Endometrium (tissue), 2 donors: Measurements from ENCODE around the gene RMND5B.
A peak's percentile ranks its signal among the peaks of the same experiment; 100 is the strongest.

Source experiments
- FAIRE-seq: peaks from 2 replicates; lab custom pipeline; 2012; peaks lifted over from hg19 to GRCh38; lab: Jason Lieb, UNC
- donor health status: control.
- donor health status: control.

RMND5B gene

GRCh38 chr5:178131446-178131996 lies 707 bp downstream of the RMND5B start:
- no peak for FAIRE-seq

DNA sequence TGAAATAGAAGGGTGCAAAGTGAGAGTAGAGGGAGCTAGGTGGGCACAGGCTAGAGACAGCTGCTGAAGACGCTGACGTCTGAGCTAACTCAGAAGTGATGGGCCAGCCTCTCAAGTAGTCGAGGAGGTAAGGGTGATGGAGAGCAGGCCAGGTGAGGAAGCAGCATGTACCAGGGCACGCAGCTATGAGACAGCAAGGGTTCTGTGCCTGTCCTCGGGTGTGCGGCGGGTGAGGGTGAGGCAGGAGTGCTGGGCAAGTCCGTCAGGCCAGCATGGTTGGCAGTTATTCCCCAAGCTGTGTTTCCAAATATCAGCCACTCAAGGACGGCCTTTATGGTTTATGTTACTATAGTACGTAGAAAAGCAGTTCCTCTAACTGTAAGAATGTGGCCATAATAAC lies 6.2 kb downstream of the RMND5B start:
- FAIRE-seq: no peak

- no peak for FAIRE-seq
Measured at GRCh38 chr5:178137991-178138390, 7.2 kb downstream of the RMND5B start.

- FAIRE-seq: no peak
Measured at GRCh38 chr5:178141550-178141949, 10.7 kb downstream of the RMND5B start.

- no peak for FAIRE-seq
Measured at GRCh38 chr5:178142642-178143041, 11.8 kb downstream of the RMND5B start.

- FAIRE-seq: no peak
Measured at GRCh38 chr5:178143246-178143645, 12.4 kb downstream of the RMND5B start.

- no peak for FAIRE-seq
Measured at GRCh38 chr5:178143901-178144300, 13.1 kb downstream of the RMND5B start.

GRCh38 chr5:178145965-178146820 lies 15.4 kb downstream of the RMND5B start:
- FAIRE-seq: no peak

DNA sequence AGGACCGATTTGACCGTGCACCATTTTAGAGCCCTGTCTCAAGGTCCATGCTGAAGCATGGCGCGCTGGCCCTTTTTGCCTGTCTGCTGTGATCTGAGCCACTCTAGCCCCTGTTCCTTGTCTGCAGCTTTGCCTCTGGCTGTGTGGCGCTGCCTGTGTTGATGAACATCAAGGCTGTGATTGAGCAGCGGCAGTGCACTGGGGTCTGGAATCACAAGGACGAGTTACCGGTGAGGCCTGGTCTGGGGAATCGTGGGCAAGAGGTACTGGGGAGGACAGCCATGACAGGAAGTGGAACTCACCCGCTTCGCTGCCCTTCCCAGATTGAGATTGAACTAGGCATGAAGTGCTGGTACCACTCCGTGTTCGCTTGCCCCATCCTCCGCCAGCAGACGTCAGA lies 16.6 kb downstream of the RMND5B start:
- FAIRE-seq: no peak

GRCh38 chr5:178149199-178149932 lies 18.6 kb downstream of the RMND5B start:
- FAIRE-seq: no peak

DNA sequence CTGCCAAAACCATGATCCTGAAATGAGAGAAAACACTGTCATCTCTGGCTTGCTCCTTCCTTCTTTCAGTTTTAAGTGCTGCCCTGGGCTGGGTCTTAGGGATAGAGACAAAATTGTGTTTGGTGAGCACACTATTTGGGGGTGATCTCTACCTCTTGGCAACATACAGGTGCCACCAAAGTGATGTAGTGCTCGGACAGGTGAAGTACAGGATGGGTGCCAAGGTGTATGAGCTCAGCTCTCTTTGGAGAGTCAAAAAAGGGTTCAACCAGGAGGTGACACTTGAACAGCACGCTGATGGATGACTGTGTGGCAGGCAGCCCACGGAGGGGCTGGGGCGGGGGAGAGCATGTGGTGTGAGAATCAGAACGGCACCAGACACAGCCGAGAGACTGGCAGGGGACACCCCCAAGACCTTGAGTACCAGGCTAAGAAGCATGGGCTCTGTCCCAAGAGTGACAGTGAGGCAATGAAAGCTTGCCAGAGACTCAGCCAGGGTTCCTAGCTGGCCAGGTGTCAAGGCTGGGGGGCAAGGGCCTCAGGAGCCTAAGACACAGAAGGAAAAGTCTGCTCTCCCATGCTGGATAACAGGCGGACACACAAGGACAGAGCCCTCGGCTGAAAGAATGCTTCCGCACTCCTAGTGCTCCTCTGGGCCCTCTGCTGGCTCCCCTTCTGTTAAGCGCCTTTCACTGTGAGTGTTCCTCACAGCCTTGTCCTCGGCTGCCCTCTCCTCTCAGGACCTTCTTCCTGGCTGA lies 20.3 kb downstream of the RMND5B start:
- no peak for FAIRE-seq

DNA sequence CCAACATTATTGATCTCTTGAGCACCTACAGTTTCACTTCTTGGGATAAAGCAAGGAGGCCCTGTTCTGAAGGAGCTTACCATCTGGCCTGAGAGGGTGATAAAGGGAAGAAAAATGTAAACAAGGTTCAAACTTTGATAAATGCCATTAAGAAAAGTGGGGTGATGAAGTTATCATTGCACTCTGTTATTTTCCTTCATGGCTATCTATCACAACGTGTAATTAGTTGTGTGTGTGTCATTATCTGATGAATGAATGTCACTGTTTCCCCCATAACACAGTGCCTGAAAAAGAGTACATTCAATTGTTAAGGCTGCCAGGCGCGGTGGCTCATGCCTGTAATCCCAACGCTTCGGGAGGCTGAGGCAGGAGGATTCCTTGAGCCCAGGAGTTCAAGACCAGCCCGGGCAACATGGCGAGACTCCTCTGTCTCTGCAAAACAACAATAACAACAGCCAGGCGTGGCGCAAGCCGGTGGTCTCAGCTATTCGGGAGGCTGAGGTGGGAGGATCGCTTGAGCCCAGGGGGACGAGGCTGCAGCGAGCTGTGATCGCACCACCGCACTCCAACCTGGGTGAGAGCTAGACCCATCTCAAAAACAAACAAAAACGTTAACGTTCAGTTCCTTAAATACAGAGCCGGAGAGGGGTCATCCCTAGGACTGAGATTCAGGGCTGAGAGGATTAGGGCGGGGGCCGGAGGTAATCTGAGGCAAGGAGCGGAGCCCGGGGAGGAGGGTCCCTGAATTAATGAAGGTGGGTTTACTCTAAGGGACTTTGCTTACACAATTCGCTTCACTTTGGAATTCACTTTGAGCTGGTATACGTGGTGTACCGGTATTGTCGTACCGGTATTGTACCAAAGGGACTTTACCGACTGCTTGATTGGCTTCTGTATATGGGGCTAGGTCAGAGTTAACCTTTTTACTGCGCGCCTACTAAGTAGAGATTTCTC lies 22.0 kb downstream of the RMND5B start:
- no peak for FAIRE-seq

GRCh38 chr5:178153530-178154340 lies 22.9 kb downstream of the RMND5B start, which contains the start of gene NHP2:
Gene NHP2, minus strand, starts transcription at chr5:178153885. Its CDS starts 68 bp downstream, at chr5:178153817.
- peak; percentile 100 for FAIRE-seq

- no peak for FAIRE-seq
Measured at GRCh38 chr5:178155065-178155464, 24.3 kb downstream of the RMND5B start.

DNA sequence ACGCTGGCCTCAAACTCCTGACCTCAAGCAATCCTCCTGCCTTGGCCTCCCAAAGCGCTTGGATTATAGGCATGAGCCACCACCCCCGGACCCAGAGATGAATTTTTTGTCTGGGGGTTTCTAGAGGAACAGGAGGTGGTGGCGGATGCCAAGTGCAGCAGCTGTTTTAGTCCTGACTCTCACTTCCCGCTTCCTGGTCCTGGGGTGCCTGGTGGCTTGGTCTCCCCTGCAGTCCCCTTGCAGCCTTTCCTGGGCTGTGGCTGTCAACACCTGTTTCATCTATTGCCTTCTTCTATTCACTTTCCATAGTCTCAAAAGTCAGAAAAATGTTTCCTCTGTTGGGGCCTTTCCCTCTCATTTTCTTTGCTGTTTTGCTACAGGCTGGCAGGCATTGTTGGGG lies 29.4 kb downstream of the RMND5B start:
- no peak for FAIRE-seq

DNA sequence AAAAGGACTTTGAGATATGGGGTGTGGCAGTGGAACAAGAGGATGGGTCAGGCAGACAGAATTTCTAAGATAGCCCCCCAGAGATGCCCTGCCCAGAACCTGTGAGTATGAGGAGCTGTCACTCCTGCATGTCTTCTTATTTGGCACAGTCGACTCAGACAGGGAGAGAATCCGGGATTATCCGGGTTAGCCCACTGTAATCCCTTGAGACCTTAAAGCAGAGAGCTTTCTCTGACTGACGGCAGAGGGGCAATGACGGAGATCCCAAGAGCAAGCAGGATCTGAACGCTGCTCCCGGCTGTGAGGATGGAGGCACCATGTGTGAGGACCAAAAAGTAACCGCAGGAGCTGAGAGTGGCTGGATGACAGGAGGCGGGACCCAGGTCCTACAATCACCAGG lies 31.7 kb downstream of the RMND5B start:
- FAIRE-seq: no peak

- no peak for FAIRE-seq
Measured at GRCh38 chr5:178163772-178164735, 33.2 kb downstream of the RMND5B start.

DNA sequence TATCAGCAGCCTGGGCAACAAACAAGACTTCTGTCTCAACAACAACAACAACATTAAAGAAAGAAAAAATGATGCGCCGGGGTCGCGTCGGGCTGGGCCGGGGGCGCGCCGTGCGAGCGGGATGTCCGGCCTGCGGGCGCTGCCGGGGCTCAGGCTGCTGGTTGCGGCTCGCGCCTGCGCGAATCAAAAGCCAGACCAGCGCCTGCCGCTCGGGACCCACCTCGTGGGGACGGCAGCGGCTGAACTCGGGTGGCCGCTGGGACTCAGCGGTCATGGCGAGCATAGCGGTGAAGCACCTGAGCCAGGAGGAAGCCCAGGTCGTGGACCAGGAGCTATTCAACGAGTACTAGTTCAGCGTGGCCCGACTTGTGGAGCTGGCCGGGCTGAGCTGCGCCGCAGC lies 34.8 kb downstream of the RMND5B start:
- FAIRE-seq: no peak

- FAIRE-seq: no peak
Measured at GRCh38 chr5:178170455-178170854, 39.6 kb downstream of the RMND5B start.
